GM11168 (cell line): ENCODE data around the gene YWHAH.

Experiments used
- in situ Hi-C: fragments of 300-500 bp; cut with MboI; formaldehyde crosslinking; loops from one replicate; pipeline ENCODE4 v1.12.0; 2022; ENCODE audit warnings: low sequenced_read_pairs; ENCODE audit not compliant: unreplicated experiment

YWHAH gene

GRCh38 chr22:31972180-31972579 lies 27.8 kb downstream of the YWHAH start:
- in situ Hi-C loops = no loop called here

DNA sequence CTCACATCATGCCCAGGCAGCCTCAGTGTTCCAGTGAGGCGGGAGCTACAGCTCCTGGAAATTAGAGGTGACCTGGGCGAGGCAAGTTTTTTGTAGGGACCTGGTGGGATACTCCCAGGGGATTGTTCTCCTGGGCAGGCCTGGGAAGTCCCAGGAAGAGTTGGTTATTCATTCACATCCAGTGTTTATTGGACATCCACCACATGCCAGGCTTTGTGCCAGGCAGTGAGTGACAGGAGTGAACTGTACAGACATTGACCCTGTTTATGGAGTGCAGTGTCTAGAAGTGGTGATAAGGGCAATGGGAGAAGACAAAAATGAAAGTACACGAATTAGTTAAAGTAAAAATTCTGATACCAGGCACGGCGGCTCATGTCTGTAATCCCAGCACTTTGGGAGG lies 29.4 kb downstream of the YWHAH start:
- in situ Hi-C loops = no loop called here

DNA sequence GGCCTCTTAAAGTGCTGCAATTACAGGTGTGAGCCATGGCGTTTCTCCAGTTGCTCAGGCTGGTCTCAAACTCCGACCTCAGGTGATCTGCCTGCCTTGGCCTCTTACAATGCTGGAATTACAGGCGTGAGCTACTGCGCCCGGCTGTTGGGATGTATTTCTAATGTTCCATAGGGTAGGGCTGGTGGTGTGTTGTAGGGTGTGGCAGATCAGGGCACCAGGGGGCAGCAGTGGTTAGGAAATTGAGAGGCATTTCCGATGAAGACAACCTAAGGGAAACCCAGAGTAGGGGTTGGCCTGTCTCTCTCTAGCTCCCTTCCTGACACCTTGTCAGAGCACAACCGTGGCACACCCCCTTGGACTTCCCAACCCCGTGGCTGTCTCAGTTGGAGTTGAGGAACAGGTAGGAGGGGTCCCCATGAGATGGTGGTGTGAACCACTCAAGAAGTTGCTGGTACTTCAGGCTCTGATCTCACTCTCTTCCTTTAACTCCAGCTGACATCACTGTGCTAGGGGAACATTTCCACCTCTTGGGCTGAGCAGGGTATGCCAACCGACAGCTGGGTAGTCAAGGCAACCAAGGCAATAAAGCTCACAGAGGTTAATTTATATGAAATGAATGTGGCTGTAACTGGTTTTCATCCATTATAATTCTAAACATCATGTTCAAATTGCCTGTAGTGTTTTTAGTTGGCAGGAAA lies 33.0 kb downstream of the YWHAH start:
- in situ Hi-C loops = no loop called here

DNA sequence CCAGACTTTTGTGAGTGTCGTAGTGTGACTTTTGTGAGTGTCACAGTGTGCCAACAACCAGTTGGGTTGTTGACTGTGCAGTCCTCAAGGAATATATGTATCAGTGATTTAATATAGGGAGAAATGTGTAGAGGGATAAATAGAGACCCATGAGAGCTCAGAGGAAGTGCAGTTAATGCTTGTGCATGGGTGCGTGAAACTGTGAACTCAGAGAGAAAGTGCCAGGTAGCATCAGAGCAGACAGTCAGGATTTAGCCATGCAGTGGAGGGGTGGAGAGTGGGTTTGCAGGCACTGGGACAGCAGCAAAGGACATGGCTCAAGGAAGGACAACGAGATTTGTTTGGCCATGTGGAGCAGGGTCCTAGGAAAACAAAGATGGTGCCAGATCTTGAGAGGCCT lies 33.6 kb downstream of the YWHAH start:
- in situ Hi-C loops = no loop called here

DNA sequence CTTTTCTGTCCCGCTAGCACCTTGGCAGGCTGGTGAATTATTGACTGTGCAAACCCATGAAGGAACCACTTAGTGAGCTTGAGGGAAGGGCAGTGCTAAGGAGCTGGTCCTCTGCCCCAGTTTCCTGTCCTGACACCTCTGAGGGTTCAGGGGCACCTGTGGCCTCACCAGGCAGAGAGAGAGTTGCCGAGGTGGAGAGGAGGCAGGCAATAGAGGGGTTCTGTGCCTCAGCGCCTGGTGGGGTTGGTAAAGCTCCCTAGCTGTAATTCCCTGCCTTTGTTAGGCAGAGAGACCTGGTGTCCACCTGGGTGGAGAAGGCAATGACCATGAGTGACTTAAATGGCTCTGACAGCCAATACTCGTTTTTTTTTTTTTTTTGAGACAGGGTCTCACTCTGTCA lies 36.3 kb downstream of the YWHAH start:
- in situ Hi-C loops = loop anchor here (10.0 kb wide), 1 partner anchor 94 kb away; no protein-coding TSS in a partner anchor

DNA sequence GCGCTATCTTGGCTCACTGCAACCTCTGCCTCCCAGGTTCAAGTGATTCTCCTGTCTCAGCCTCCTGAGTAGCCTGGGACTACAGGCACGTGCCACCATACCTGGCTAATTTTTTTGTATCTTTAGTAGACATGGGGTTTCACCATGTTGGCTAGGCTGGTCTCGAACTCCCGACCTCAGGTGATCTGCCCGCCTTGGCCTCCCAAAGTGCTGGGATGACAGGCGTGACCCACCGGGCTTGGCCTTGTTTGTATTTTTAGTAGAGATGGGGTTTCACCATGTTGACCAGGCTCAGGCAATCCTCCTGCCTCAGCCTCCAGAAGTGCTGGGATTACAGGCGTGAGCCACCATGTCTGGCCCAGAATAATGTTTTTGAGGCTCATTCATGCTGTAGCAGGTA lies 37.6 kb downstream of the YWHAH start:
- in situ Hi-C loops = loop anchor here (10.0 kb wide), 1 partner anchor 93 kb away; no protein-coding TSS in a partner anchor

GRCh38 chr22:31983911-31984656 lies 39.7 kb downstream of the YWHAH start:
- in situ Hi-C loops = loop anchor here (10.0 kb wide), 1 partner anchor 91 kb away; no protein-coding TSS in a partner anchor

DNA sequence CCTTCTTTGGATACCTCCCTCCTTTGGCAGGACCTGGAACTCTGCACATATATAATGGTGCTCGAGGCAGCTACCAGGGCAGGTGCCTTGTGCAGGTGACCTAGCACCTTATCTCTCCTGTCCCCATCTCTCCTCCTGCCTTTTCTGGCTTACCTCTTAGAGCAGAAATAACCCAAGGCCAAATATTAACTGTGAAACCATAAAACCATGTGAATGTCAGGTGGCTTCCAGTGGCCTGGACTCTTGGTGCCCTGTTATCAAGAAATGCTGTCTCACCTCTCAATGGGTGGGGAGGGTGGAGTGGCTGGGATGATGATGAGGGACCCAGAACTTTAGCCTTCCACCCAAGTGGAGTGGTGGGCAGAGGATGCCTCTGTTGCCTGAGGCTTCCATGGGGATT lies 42.9 kb downstream of the YWHAH start:
- in situ Hi-C loops = loop anchor here (10.0 kb wide), 1 partner anchor 88 kb away; no protein-coding TSS in a partner anchor

DNA sequence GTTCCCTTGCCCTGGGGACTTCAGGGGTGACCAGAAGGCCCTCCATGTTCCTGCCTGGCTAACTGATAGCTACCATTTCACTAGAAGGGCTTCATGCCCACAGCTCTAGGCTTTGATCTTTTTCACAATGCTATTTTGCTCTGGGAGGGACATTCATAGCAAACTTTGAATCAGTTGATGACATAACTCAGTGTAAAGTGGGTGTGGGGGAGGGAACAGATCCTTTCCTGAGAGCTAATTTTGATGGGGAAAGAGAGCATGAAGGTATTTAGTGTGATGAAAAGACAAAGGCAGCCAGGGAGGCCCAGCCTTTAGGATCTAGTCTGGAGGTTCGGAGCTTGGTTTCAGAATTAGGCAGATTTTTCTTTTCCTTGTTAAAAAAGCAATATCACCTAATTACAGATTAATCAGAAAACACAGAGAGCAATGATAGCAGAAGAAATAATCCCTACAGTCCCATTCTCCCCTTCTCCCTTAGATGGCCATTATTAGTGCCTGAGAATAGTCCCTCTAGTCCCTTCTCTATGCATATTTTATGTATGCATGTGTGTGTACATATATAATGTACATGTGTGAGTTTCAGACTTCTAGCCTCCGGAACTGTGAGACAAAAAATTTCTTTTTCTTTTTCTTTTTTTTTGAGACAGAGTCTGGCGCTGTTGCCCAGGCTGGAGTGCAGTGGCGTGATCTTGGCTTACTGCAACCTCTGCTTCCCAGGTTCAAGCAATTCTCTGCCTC lies 46.9 kb downstream of the YWHAH start:
- in situ Hi-C loops = no loop called here

- in situ Hi-C loops = no loop called here
These were observed 50.7 kb downstream of the YWHAH start for GRCh38 chr22:31995046-31995445.

DNA sequence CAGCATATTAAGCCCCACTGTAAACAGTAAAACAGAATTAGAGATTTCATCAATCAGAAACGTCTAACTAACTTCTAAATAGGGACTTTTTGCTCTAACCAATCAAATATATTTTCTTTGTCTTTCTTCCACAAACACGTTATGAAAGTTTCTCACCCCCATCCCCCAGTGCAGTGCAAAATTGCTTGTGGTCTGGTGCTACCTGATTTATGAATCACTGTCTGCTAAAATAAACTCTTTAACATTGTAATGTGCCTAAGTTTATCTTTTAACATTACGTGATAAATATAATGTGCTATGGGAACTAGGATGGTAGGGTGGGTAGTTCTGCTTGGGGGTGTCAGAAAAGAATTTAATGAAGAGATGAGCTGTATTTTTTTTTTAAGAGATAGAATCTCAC lies 51.5 kb downstream of the YWHAH start:
- in situ Hi-C loops = no loop called here

DNA sequence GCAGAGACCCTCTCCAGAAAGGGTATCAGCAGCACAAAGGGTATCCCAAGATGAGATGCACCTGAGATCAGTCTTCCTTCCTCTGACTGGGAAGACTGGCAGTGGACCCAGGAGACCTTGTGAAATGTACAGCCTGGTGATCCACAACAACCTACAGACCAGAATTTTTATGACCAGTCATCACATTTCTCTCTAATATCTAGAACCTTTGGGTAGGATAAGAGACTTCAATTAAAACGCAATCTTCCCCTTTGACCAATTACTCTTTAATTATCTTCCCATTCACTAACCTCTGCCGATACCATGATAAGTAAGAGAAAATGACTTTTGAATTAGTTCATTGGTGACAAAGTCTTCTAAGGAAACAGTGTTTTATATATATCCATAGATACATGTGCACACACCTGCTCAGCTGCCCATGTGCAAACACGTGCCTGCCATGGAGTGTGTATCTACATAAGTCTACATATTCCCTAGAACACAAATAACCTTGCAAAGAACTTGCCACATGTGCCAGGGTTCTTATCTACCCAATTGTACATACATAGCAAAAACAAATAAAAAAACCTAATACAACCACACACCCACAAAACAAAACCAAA lies 54.5 kb downstream of the YWHAH start:
- in situ Hi-C loops = no loop called here

- in situ Hi-C loops = no loop called here
These were observed 55.8 kb downstream of the YWHAH start for GRCh38 chr22:32000181-32000580.

- in situ Hi-C loops = no loop called here
These were observed 61.1 kb downstream of the YWHAH start for GRCh38 chr22:32005453-32005852.
